ENCODE results near the gene CLASP2.

CLASP2 gene

DNA sequence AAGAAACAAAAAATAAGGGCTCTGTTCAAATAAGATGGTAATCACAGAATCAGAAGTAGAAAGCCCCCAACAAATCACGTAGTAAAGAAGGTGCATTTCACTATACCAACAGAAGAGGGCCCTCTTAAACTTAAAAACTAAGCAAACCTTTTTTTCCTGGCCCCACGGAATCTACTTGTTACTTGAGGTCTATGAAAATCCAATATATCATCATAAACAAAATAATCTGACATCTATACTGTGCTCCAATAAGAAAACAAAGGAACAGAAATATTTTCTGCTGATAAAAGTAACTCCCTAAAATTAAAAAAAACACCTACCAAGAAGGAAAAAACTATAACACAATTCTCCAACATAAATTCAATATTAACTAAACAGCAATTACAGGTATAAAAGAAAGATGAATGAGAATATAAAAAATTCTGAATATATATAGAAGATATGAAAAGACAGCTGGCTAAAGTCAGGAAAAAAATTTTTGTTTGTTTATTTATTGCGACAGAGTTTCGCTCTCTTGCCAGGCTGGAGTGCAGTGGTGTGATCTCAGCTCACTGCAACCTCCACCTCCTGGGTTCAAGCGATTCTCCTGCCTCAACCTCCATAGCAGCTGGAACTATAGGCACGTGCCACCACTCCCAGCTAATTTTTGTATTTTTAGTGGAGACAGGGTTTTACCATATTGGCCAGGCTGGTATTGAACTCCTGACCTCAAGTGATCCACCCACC lies 81.8 kb downstream of the CLASP2 start:
- peak; percentile 67 for DNase-seq

DNA sequence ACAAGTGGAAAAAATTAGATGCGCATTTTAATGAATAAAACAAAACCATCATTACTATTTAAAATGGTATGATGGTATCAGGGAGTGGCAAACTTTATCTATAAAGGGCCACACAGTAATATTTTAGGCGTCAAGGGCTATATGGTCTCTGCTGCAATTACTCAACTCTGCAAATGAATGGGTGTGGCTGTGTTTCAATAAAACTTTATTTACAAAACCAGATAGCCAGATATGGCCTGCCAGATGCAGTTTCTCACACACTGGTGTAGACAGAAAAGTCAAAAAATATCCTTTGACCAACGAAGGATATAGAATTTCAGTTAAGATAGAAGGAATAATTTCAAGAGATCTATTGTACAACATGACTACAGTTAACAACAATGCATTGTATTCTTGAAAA lies 83.8 kb downstream of the CLASP2 start:
- DNase-seq: no peak

DNA sequence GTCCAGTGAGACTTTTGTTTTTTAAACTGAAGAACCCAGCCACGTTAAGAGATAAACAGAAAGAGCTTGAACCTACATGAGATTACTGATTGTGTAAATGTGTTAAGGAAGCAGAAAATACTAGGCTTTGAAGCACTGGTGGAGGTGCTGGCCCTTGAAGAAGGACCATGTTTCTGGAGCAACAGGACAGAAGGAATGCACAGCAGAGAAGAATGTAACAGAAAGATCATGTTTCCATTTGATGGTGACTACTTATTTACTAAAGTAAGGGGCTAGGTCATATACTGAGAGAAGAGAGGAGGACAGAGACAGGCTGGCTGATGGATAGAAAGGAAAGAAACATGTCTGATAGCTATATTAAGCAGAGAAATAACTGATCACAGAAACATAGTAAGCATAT lies 88.8 kb downstream of the CLASP2 start:
- DNase-seq: no peak

DNA sequence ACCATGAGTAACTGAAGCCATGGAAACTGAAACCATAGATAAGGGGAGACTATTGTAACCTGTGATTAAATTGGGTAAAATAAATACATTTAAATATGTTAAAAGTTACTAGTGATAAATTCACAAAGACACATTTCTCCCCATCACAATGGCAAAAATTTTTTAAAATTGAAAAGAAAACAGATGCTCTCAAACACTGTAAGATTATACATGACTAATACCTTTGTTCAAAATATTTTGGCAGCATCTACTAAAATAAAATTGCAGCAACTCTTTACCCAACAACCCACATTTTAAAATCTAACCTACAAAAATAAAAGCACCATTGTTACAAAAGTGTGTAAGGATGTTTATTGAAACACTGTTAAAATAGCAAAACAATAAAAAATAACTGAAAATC lies 93.3 kb downstream of the CLASP2 start:
- DNase-seq: no peak

DNA sequence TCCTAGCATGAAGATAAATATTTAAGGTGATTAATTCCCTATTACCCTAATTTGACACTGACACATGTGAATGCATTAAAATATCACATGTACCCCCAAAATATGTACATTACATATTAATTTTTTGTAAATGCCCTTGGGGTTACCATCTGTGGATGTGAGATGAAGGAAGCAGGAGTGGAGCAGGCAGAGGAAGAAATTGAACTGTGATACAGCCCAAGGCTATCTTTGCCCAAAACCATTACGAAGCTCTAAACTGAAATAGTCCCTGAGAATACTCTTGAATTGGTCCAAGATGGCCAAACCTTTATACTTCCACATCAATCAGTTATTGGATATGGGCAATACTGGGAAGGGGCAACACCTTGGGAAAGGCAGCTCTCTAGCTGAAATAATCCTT lies 105.0 kb downstream of the CLASP2 start:
- DNase-seq: no peak

DNA sequence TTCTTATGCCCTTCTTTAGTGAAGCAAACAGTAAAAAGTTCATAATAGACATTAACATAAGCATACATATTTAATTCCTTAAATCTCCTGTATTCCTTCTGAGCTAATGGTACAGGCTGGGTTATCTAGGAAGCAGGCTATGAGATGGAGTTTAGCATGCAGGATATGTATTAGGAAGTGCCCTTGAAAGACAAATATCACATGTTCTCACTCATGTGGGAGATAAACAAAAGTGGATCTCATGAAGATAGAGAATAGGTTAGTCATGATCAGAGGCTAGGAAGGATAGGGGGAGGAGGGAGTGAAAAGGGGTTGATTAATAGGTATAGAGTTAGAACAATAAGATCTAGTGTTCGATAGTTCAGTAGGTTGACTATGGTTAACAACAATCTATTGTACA lies 105.4 kb downstream of the CLASP2 start:
- no peak for DNase-seq

DNA sequence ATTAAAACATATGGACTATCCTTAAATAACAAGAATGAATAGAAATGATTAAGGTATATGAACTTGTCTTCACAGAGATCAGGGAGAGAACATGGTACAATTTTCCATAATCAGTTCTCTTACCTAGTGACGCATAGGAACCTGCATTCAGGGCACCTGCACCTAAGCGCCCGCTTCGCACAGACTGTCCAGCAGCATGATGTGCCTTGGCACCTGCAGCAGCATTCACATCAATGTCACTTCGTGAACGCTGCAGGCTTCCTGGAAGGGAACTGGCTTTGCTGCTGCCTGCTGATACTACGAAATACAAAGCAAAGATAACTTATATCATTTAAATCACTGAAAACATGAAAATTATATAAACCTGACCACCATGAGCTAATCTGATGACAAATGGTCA lies 115.2 kb downstream of the CLASP2 start:
- DNase-seq: no peak

DNA sequence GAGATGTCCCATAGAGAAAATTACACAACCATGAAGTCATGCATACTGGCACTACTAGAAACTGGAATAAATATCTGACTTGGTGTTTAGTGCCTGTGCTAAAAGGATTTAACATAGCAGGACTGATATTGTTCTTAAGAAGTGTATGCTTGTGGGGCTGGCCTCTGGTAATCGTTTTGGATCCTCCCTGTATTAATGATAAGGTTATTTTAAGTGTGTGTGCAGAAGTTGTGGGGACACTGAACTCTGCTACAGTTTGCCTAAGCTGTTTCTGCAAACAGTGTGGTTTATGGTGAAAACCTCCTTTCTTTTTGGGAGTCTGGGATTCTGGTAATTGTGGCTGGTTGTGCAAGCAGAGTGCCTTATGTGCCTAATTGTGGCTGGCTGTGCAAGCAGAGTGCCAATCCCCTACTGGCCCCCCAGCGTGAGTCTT lies 120.8 kb downstream of the CLASP2 start:
- no peak for DNase-seq

DNA sequence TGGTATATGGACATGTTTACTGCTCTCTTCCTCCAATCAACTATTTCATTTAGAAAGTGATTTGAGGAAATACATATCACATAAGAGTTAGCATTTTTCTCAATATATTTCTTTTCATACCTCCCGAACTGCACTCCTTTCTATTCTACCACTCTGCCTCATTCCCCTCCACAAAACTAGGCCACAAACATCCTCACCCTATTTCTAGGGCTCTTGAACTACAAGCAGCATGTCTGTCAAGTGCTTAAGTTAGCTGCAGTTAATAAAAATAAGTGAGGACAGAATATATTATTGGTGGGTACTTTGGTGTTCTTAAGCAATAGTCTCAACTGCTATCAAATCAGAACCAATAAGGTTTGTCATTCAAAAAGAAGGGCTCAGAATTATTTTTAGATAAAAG lies 125.1 kb downstream of the CLASP2 start:
- DNase-seq: no peak

DNA sequence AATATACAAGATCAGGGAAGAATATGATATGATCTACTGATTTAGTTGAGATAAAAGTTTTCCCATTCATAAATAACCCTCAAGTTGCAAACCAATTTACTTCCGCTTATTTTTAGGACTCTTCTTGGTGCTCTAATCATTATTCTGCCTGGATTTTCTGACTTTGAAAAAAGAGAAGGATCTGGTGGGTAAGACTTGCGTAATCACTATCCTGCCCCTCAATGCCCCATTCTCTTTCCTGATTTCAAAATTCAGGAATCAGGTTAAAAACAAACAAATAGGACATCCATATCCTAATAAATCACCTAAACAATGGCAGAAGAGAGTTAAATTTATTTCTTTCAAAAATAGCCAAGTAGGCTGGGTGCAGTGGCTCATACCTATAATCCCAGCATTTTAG lies 127.5 kb downstream of the CLASP2 start:
- DNase-seq: no peak

DNA sequence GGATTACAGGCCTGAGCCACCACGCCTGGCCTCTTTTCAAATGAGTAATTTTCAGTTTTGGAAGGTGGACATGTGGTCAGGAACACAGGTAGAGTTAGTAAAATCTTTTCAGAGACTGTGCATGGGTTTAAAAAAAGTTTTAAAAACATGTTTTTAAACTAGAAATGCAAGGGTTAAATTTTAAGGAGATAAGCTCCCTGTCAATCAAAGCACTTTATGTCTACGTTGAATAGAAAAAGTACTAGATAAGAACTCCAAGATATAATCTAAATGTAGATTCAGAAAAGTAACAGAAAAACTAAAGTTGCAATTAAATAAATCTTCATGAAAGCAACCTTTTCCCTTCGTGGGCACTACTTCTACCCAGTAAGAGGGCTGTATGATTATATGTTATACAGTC lies 131.7 kb downstream of the CLASP2 start:
- no peak for DNase-seq

DNA sequence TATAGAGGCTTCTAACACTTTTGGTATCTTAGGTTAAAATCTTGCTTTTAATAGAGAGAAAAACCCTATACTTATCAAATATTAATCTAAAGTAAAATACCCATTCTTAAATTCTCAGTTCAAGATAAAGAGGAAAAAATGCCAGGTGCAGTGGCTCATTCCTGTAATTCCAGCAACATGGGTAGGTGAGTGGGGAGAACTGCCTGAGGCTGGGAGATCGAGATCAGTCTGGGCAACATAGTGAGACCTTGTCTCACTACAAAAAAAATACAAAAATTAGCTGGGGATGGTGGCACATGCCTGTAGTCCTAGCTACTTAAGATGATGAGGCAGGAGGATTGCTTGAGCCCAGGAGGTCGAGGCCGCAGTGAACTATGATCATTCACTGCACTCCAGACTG lies 135.8 kb downstream of the CLASP2 start:
- no peak for DNase-seq

DNA sequence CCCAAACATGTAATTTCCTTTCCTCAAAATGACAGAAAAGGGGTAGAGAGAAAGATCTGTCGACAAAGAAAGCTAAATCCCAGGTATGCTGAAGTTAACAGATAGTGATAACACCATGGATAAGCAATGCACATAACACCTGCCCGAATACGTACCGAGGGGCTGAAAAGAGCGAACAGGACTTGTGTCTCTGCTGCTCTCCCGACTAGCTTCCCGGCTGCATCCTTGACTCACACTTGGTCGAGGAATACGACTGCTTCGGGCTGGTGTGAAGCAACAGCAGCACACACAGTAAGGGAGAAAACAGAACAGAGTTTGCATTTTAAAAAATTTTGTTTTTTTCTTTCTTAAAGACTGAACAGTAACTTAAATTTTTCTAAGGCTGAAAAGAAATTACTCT lies 136.4 kb downstream of the CLASP2 start:
- no peak for DNase-seq

DNA sequence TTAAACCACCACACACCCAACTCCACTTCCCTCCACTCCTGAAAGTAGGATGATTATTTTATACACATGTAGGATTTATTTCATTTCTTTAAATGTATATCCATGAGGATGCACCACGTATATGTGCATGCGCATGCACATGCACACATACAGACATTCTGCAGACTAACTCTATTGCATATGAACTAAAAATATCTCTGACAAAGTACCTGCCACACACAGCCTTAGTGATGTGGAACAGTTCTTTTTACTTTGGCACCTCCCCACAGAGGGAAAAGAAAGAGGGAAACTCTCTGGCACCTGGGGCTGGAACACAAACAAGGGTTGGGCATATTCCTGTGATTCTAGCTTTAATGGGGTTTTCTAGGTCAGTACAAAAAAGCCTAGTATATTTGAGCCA lies 138.2 kb downstream of the CLASP2 start:
- DNase-seq: no peak

DNA sequence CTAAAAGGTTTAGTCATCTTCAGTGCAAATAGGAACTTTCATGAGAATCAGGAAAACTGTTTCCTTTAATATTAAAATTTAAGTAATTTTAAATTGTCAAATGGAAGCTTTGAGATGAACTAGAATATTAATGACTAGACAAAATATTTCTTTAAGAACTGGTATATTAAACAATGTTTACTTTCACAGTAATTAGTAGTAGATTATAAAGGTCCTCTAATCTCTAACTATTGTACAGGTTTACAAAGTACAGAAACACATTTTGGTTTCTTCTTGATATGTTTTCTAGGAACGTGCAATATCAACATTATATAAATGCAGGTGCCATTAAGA lies 138.9 kb downstream of the CLASP2 start:
- no peak for DNase-seq

DNA sequence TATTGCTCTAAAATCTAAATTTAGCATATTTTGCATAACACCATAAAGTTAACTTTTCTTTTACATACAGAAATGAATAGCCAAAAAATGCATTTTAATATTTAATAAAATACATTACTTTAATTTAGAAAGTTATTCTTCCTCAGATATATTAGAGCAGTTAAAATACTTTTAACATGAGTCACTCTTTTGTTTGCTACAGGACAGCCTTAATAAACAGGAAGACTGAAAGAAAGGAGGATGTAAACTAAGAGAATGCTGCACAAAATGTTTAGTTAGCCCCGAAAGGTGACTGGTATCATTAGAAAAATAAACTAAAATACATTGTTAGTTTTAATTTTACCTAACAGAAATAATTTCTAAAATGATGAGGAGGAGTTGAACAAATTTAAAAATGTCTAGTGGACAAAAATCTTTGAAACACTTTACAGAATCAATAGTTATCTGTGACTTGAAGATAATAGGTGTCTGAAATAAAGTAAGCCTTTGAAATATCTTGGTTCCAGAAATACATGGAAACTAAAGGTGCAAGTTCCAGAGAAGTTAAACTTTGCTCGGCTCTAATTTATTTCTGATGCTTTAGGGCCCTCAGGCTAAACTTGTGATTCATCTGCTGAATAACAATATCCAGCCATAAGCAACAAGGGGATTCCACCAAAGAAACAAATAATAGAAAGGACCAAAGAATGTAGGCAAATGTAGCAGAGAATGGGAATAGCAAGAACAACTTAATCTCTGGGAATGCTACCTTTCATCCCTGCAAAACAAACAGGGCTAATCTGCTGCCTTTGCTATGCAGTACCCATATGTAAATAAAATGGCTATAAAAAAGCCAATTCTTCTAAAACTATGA lies 139.5 kb downstream of the CLASP2 start:
- no peak for DNase-seq

DNA sequence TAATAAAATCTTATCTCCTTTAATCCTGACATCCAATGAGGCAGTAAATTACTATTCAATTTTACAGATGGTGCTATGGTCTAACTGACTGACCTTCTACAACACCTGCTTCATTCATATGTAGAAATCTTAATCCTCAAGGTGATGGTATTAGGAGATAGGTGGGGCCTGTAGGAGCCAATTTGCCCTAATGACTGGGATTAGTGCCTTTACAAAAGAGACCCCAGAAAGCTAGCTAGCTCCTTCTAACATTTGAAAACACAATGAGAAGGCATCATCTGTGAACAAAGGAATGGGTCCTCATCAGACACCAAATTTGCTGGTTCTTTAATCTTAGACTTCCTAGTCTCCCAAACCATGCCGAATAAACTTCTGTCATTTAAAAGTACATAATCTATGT lies 140.5 kb downstream of the CLASP2 start:
- DNase-seq: no peak

DNA sequence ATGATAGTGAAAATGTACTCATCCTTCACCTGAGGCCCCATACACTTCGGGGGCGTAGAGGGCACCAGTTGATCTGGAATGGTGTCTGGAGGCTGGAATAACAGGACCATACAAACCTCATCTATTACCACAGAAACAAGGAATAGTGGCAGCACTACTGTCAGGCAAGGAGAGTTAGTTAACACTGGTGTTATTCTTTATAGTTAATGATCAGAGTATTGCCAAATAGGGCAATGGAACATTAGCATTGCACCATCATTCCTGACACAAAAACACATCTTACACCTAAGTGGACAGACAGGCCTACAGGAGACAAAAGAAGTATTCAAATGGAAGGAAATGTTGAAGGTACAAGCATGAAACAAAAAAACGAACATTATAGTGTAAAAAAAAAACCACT lies 140.9 kb downstream of the CLASP2 start:
- no peak for DNase-seq

DNA sequence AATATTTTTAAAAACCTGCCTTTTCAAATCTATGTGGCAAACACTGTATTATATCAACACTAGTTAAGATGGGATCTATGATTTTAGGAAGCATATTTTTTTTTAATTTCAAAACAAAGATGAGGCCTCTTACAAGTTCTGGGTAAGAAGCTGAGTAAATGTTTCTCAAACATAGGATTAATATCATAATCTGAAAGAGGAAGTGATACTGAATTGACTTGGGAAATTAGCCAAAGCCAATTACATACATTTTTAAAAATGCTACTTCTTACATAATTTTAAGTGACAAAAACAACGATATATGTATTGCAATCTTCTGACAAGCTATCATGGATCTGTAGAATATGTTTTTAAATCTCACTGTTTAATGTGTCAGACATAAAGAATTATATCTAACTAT lies 142.7 kb downstream of the CLASP2 start:
- no peak for DNase-seq

DNA sequence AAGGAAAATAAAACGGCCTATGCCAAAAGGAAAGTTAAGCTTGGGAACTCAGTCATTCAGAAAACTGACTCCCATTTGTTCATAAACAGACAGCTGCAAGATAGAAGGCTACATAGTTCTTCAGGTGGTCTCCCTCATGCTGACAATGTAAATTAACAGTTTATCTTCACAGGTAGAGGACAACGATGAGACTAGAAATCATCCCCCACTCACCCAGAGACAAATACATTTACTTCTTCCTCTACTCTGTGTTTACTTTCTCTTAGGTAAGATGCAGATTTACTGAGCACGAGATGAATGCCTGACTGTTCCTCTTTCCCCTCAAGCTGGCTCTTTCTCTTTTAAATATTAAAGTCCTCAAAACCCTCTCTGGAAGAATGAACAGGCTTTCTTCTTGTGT lies 160.2 kb downstream of the CLASP2 start:
- no peak for DNase-seq

DNA sequence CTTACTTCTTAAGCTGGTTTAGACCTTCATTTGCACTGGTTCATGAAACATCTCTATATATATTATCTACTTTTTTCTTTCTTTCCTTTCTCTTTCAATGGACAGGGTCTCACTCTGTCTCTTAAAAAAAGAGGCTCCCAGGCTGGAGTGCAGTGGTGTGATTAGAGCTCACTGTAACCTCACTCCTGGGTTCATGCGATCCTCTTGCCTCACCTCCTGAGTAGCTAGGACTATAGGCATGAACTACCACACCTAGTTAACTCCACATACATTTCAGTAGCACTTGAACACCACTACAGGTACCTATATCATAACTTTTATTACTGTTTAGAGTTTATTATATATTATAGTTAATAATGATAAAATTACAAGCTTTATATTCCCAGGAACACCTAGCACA lies 160.8 kb downstream of the CLASP2 start:
- DNase-seq: no peak

DNA sequence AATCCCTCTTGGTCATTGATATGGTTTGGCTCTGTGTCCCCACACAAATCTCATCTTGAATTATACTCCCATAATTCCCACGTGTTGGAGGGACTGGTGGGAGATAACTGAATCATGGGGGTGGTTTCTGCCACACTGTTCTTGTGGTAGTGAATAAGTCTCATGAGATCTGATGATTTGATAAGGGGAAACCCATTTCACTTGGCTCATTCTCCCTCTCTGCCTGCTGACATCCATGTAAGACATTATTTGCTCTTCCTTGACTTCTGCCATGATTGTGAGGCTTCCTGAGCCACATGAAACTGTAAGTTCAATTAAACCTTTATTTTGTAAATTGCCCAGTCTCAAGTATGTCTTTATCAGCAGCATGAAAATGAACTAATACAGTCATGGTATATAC lies 171.0 kb downstream of the CLASP2 start:
- no peak for DNase-seq

DNA sequence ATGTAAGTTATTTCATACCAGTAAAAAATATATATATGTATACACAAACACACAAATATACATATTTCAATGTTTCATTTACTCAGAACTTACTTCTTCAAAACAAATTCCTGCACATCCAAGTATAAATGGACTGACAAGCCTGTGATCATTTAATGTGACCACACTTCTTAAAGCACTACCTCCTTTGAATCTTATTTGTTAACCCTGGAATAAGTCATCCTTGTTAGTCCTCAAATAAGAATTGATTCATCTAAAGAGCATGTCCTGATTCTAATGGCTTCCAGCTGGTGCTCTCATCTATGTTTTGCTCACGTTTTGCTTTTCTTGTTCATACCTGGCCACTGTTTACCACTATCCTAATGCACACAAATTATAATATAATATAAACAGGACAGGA lies 173.9 kb downstream of the CLASP2 start:
- DNase-seq: peak; percentile 36

DNA sequence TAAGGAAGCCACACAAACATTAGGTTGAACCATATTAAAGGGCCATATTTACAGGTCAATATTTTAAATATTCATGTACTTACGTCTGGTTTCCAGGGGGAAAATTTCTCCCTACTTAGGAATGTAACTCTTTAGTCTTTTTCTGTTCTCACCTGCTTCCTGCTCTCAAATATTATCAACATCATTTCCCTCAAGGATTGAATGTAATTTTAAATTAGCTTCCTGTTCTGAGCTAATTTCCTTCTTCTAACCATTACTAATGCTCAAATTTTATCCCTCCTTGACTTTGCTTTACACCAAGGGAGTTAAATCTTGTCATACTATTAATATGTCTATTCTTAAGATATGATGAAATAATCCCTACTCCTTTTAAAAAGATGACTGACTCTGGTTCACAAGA lies 174.5 kb downstream of the CLASP2 start:
- DNase-seq: no peak

DNA sequence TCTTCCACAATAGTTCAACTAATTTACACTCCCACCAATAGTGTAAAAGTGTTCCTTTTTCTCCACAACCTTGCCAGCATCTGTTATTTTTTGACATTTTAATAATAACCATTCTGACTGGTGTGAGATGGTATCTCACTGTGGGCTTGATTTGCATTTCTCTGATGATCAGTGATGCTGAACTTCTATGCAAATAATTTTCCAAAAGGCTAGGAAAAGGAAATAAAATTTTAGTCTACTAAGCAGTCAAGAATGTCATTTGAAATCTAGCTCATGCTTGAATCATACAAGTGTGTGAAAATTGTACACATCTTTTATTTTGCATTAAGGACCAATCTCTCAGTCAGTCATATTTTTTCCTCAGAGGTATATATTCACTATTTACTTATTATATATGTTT lies 176.1 kb downstream of the CLASP2 start:
- peak; percentile 3 for DNase-seq
